Esophagus squamous epithelium (tissue), 5 donors: Measurements from ENCODE around the gene ITGA8. TPM values are rescaled to one million over a fixed set of nuclear protein-coding genes. Genes with fewer than 3 reads are reported as not detected.
A peak's percentile ranks its signal among the peaks of the same experiment; 100 is the strongest.
"Not testable (repeated sequence)": the region's sequence is repeated elsewhere in the genome, so short reads cannot be mapped to it uniquely, and the experiment has no call there.

Experiments used
- DNase-seq: peaks from one replicate; lab custom pipeline; 2025; lab: John Stamatoyannopoulos, UW
- H3K27ac ChIP-seq, 4 donors: fragments of 200-600 bp; sonication (generic); one replicate each; pipeline ENCODE4 v1.5.1; 2016 to 2019; ENCODE audit warnings: mild to moderate bottlenecking in 1 of 4
- H3K27me3 ChIP-seq, 4 donors: fragments of 200-600 bp; sonication (generic); 1 replicate in 3 of 4; 2 replicates in 1 of 4; pipeline versions ENCODE4 v1.5.1 to v1.6.0; 2017 to 2021; ENCODE audit warnings: antibody characterized with exemption in 1 of 4
- H3K36me3 ChIP-seq, 3 donors: fragments of 200-600 bp; sonication (generic); one replicate each; pipeline ENCODE4 v1.5.1; 2016 to 2019
- H3K4me1 ChIP-seq, 3 donors: fragments of 200-600 bp; sonication (generic); one replicate each; pipeline ENCODE4 v1.5.1; 2017 to 2019
- H3K4me3 ChIP-seq, 4 donors: fragments of 200-600 bp; sonication (generic); 1 replicate in 3 of 4; 2 replicates in 1 of 4; pipeline ENCODE4 v1.5.1; 2016 to 2019; ENCODE audit warnings: mild to moderate bottlenecking in 2 of 4, moderate library complexity in 1 of 4
- H3K9me3 ChIP-seq, 3 donors: fragments of 200-600 bp; sonication (generic); one replicate each; pipeline ENCODE4 v1.5.1; 2016 to 2019
- POLR2A ChIP-seq, 4 donors: fragments of 450-650 bp; IDR thresholded peaks; one replicate each; pipeline ENCODE4 v1.6.1; 2017; ENCODE audit warnings: antibody characterized with exemption in 4 of 4, mild to moderate bottlenecking in 4 of 4, moderate library complexity in 3 of 4
- WGBS, 2 donors: methylation state at CpG; one replicate each; pipeline ENCODE4 v1.1.5; 2018; 5-methylcytosine and 5-hydroxymethylcytosine counted together
- intact Hi-C: fragments of 100-400 bp; cut with DNase I; formaldehyde crosslinking; loops from one replicate; pipeline ENCODE4 v1.15.0; 2022
- total RNA-seq, 4 donors: library from RNA; depleted of rRNA; stranded (reverse); fragments of >200 nt; gene quantifications; one replicate each; pipeline ENCODE4 v1.1.0, GENCODE V29; 2016
- TF ChIP-seq, protein P1 (sequence below), 6 experiments: fragments of 450-650 bp in 4 of 6; fragments of 200-600 bp in 2 of 6; sonication (generic) in 2 of 6; IDR thresholded peaks; one replicate each; pipeline ENCODE4 v1.5.1; 2016 to 2019; ENCODE audit warnings: antibody characterized with exemption in 6 of 6, mild to moderate bottlenecking in 4 of 6, moderate library complexity in 4 of 6
- donor health status: DM: yes; HTN: yes; CAD: no.

The ITGA8 gene
- total RNA-seq, 4 donors from 2014 or later, result 1.0 to 22.5 (median 7.5) TPM

DNA sequence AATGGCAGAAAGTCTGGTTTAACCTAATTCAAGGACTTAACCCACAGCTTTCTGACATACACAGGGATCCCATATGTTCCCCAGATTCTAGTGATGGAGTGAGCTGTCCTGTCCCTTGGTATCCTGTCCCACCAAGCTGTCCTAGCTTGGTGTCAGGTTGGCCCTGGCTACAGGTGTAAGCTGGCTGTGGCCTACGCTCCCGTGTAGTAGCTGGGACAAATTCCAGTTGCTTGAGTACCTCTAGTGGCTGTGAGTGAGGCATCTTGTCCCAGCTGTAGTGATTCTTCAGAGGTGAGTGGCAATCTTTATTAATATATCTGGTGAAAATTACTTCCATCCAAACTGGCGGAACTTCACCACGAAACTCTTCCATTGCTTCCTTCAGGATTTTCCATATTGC, 243.4 kb downstream of the ITGA8 start:
- no peaks in the 10 kb centered on the region for H3K9me3 ChIP-seq
- TF ChIP-seq POLR2A (IDR thresholded peaks at IDR 0.05), result no peak
- TF ChIP-seq, protein P1, sequence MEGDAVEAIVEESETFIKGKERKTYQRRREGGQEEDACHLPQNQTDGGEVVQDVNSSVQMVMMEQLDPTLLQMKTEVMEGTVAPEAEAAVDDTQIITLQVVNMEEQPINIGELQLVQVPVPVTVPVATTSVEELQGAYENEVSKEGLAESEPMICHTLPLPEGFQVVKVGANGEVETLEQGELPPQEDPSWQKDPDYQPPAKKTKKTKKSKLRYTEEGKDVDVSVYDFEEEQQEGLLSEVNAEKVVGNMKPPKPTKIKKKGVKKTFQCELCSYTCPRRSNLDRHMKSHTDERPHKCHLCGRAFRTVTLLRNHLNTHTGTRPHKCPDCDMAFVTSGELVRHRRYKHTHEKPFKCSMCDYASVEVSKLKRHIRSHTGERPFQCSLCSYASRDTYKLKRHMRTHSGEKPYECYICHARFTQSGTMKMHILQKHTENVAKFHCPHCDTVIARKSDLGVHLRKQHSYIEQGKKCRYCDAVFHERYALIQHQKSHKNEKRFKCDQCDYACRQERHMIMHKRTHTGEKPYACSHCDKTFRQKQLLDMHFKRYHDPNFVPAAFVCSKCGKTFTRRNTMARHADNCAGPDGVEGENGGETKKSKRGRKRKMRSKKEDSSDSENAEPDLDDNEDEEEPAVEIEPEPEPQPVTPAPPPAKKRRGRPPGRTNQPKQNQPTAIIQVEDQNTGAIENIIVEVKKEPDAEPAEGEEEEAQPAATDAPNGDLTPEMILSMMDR (IDR thresholded peaks at IDR 0.05), result no peak
- H3K4me3 ChIP-seq, result no peak overlapping the region
- H3K27me3 ChIP-seq, result no peaks in the 10 kb centered on the region
- WGBS, 2 donors, result 82 to 91% methylated on average over 4 of the region's 4 CpGs
- no peaks in the 10 kb centered on the region for H3K4me1 ChIP-seq
- intact Hi-C loops, result no loop called here
- DNase-seq, result no peak
- no peak overlapping the region for H3K27ac ChIP-seq
- no peaks in the 10 kb centered on the region for H3K36me3 ChIP-seq

DNA sequence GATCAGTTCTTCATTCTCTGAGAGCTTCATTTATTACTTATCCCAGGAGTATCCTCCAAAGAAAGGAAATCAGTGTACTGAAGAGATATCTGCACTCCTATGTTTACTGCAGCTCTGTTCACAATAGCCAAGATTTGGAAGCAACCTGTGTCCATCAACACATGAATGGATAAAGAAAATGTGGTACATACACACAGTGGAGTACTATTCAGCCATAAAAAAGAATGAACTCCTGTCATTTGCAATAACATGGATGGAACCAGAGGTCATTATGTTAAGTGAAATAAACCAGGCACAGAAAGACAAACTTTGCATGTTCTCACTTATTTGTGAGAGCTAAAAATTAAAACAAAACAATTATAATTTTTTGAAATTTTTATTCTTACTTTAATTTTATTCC, 244.3 kb downstream of the ITGA8 start:
- intact Hi-C loops, H3K4me1 ChIP-seq, H3K9me3 ChIP-seq, H3K36me3 ChIP-seq, DNase-seq, H3K27me3 ChIP-seq, H3K4me3 ChIP-seq, H3K27ac ChIP-seq: not testable (repeated sequence)

DNA sequence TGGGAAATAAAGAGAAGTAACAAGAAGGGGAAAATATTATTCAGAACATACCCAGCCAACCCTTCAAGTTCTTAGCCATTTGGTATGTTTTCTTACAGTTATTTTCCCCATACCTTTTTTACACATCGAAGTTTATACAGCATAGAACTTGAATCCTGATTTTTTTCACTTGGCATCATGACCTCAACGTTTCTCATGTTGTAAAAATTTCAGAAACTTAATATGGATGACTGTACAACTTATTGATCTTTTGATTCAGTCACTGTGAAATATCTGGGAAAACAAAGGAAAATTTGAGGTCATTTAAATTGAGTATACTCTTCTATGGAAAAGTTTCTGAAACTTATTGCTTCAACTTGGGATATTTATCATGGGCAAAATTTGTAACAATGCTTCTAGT, 245.1 kb downstream of the ITGA8 start:
- Histone ChIP-seq H3K27ac (no peak overlapping the region), H3K9me3 (no peaks in the 10 kb centered on the region), H3K27me3 (no peaks in the 10 kb centered on the region), H3K4me3 (no peak overlapping the region), H3K36me3 (no peaks in the 10 kb centered on the region), H3K4me1 (no peaks in the 10 kb centered on the region)
- 48 to 55% methylated on average over 2 of the region's 2 CpGs for WGBS, 2 donors
- intact Hi-C loops, result no loop called here
- DNase-seq, result no peak
- TF ChIP-seq, protein P1 (IDR thresholded peaks at IDR 0.05), result no peak
- no peak for TF ChIP-seq POLR2A (IDR thresholded peaks at IDR 0.05)

DNA sequence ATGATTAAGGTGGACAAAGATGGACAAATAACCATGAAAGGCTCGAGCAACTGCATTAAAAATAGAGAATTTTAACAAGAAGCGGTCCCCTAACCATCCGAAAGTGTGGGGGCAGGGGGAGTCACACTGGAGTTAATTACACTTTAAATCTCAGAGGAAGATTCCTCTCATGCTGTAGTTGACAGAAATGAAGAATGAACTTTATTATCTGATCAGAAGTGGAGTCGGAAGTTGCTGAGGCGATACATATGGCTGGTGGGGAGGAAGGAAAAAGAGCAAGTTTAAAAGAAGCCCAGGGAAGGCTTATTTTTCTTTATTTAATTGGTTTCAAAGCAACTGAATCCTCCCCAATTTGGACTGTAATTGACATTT, 246.3 kb downstream of the ITGA8 start:
- 29 to 44% methylated on average over 5 of the region's 5 CpGs for WGBS, 2 donors
- TF ChIP-seq POLR2A (IDR thresholded peaks at IDR 0.05), result no peak
- TF ChIP-seq, protein P1 (IDR thresholded peaks at IDR 0.05), result no peak
- intact Hi-C loops, result no loop called here
- H3K27ac ChIP-seq, result no peak overlapping the region
- no peaks in the 10 kb centered on the region for H3K27me3 ChIP-seq
- no peaks in the 10 kb centered on the region for H3K9me3 ChIP-seq
- H3K36me3 ChIP-seq, result no peaks in the 10 kb centered on the region
- no peak overlapping the region for H3K4me3 ChIP-seq
- H3K4me1 ChIP-seq, result no peaks in the 10 kb centered on the region
- DNase-seq, result no peak

DNA sequence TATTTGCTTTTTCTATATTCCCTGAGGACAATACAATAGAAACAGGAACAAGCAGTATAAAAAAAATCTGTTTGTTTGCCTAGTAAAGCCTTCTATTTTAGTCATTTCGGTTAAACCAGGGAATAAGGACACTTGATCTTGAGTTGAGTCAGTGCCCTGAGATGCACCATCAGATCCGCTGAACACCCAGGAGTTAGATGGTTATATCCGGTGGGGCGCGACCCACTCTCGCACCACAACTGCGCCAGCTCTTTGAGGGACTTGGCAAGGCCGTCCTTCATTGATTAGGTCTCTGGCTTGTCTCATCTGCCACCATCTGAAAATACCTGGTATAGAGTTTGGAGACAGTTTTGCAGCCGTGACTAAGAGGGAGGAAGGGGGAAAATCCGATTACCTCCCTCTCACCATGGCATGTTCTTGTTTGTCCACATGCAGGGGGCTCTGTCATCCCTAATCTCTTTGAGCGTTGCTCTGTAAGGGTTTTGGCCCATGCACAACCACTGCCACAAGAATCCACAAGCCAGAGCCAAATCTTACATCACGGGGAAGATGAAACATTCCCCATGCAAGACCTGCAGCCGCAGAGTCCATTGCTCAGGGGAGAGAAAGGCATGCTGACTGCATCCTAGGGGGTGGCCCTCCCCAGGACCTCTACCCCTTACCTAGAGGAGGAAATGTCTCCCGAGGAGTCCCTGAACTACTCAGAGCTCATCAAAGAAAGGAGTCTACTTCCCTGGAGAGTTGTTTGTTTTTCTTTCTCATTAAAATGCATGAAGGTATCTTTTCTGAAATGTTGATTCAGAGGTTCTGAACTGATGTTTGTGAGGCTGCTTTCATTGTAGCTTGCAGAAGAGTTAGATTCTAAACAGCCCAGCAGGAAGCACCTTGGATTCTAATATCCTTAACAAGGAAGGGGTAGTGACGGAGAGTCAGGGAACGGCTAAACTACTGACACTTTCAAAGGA, 247.0 kb downstream of the ITGA8 start:
- intact Hi-C loops, result no loop called here
- H3K27ac ChIP-seq, result peak overlapping the region in 1 of 4 donors; percentile 34
- H3K9me3 ChIP-seq, result no peaks in the 10 kb centered on the region
- H3K4me1 ChIP-seq, result no peaks in the 10 kb centered on the region
- no peak for TF ChIP-seq POLR2A (IDR thresholded peaks at IDR 0.05)
- TF ChIP-seq, protein P1 (IDR thresholded peaks at IDR 0.05), result no peak
- no peak overlapping the region for H3K4me3 ChIP-seq
- no peak for DNase-seq
- 42 to 47% methylated on average over 14 to 16 of the region's 16 CpGs for WGBS, 2 donors
- no peaks in the 10 kb centered on the region for H3K36me3 ChIP-seq
- no peaks in the 10 kb centered on the region for H3K27me3 ChIP-seq
